Activated CD8-positive, alpha-beta T cell treated with anti-CD3 and anti-CD28 coated beads for 36 hours (primary cell): ENCODE data around the gene C18orf63. TPM values are rescaled to one million over a fixed set of nuclear protein-coding genes. Genes with fewer than 3 reads are reported as not detected.

Experiments used
- ATAC-seq: fragments of 200-7000 bp; cut with Tn5 transposase; one replicate; pipeline ENCODE4 v1.10.0; 2021; ENCODE audit warnings: mild to moderate bottlenecking, moderate library complexity
- CTCF ChIA-PET: fragments of 350-600 bp; sonication (Branson Sonifier 250); formaldehyde crosslinking; loops from one replicate; lab custom pipeline; 2021; ENCODE audit warnings: antibody characterized with exemption; lab: Charles Lee
- POLR2A ChIA-PET: fragments of 350-600 bp; sonication (Branson Sonifier 250); formaldehyde crosslinking; loops from one replicate; lab custom pipeline; 2021; ENCODE audit warnings: antibody characterized with exemption; lab: Charles Lee
- DNase-seq: peaks from one replicate; pipeline ENCODE4 v3.0.0-alpha.2; 2020
- H3K27ac Mint-ChIP-seq: one replicate; pipeline ENCODE4 v1.8.0; 2021; ENCODE audit warnings: mild to moderate bottlenecking, mixed read lengths
- H3K27me3 Mint-ChIP-seq: one replicate; pipeline ENCODE4 v1.8.0; 2021; ENCODE audit warnings: mixed read lengths
- H3K36me3 Mint-ChIP-seq: one replicate; pipeline ENCODE4 v1.8.0; 2021; ENCODE audit warnings: low read depth, mixed read lengths
- H3K4me1 Mint-ChIP-seq: one replicate; pipeline ENCODE4 v1.8.0; 2021; ENCODE audit warnings: low read depth, mixed read lengths
- H3K4me3 Mint-ChIP-seq: one replicate; pipeline ENCODE4 v1.8.0; 2021; ENCODE audit warnings: mild to moderate bottlenecking, moderate library complexity, mixed read lengths
- H3K9me3 Mint-ChIP-seq: one replicate; pipeline ENCODE4 v1.8.0; 2021; ENCODE audit warnings: mixed read lengths
- CTCF ChIP-seq: fragments of 200-600 bp; IDR thresholded peaks from one replicate; pipeline ENCODE4 v1.8.0; 2022; ENCODE audit warnings: antibody characterized with exemption, mild to moderate bottlenecking
- intact Hi-C: fragments of 100-400 bp; cut with micrococcal nuclease; formaldehyde crosslinking; loops from one replicate; pipeline ENCODE4 v1.10.0; 2022
- total RNA-seq, 2 experiments: library from RNA; stranded (reverse); gene quantifications; one replicate each; pipeline ENCODE4 v1.2.3, GENCODE V29; 2021

C18orf63 gene
- total RNA-seq, 2 experiments from 2014 or later = not detected

GRCh38 chr18:74278058-74278457 lies 37.6 kb upstream of the C18orf63 start:
- no peak for DNase-seq
- H3K9me3 Mint-ChIP-seq = no peaks in the 10 kb centered on the region
- ChIA-PET CTCF (no interaction called here), POLR2A (interaction anchor here (0.6 kb wide), 1 partner anchor 831 kb away, joined by 3 read pairs; no protein-coding TSS in a partner anchor)
- H3K27ac Mint-ChIP-seq = no peak overlapping the region
- H3K27me3 Mint-ChIP-seq = no peaks in the 10 kb centered on the region
- no peak for ATAC-seq
- peaks cover 15% of the 10 kb centered on the region for H3K36me3 Mint-ChIP-seq
- H3K4me1 Mint-ChIP-seq = peaks cover 18% of the 10 kb centered on the region
- H3K4me3 Mint-ChIP-seq = no peak overlapping the region
- no peak for TF ChIP-seq CTCF
- intact Hi-C loops = no loop called here

DNA sequence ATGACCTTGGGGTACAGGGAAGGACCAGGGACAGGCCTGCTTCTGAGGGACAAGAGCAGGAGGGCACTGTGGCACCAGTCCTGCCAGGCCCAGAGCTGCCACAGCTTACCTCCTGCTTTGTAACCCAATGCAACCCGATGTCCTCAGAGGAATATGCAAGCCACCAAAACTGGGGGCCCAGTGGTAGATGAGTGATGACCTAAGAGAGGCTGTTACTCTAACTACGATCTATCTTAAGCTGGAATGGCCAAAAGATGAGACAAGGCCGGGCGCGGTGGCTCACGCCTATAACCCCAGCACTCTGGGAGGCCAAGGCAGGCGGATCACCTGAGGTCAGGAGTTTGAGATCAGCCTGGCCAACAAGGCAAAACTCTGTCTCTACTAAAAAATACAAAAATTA lies 36.7 kb upstream of the C18orf63 start:
- CTCF ChIA-PET = no interaction called here
- POLR2A ChIA-PET = no interaction called here

GRCh38 chr18:74281011-74281979 lies 34.3 kb upstream of the C18orf63 start:
- H3K27ac Mint-ChIP-seq = peak overlapping the region; percentile 16
- no peaks in the 10 kb centered on the region for H3K27me3 Mint-ChIP-seq
- no peak for ATAC-seq
- DNase-seq = no peak
- TF ChIP-seq CTCF = no peak
- peaks cover 23% of the 10 kb centered on the region for H3K4me1 Mint-ChIP-seq
- H3K36me3 Mint-ChIP-seq = peaks cover 19% of the 10 kb centered on the region
- intact Hi-C loops = no loop called here
- POLR2A ChIA-PET = no interaction called here
- H3K9me3 Mint-ChIP-seq = no peaks in the 10 kb centered on the region
- CTCF ChIA-PET = no interaction called here
- no peak overlapping the region for H3K4me3 Mint-ChIP-seq

More for the DNA sequence above, 36.7 kb upstream of the C18orf63 start:
- DNase-seq (no peak), ATAC-seq (no peak)
- Mint-ChIP-seq H3K36me3 (peaks cover 18% of the 10 kb centered on the region), H3K27me3 (no peaks in the 10 kb centered on the region), H3K4me3 (no peak overlapping the region), H3K9me3 (no peaks in the 10 kb centered on the region), H3K4me1 (peaks cover 23% of the 10 kb centered on the region), H3K27ac (no peak overlapping the region)
- intact Hi-C loops = no loop called here
- TF ChIP-seq CTCF = no peak

GRCh38 chr18:74281980-74282754 lies 33.5 kb upstream of the C18orf63 start:
- no peak for ATAC-seq
- intact Hi-C loops = no loop called here
- CTCF ChIA-PET = no interaction called here
- no peak for TF ChIP-seq CTCF
- H3K4me1 Mint-ChIP-seq = peaks cover 23% of the 10 kb centered on the region
- no peaks in the 10 kb centered on the region for H3K27me3 Mint-ChIP-seq
- POLR2A ChIA-PET = no interaction called here
- DNase-seq = no peak
- H3K4me3 Mint-ChIP-seq = no peak overlapping the region
- H3K9me3 Mint-ChIP-seq = no peaks in the 10 kb centered on the region
- H3K27ac Mint-ChIP-seq = peak overlapping the region; percentile 71
- peaks cover 19% of the 10 kb centered on the region for H3K36me3 Mint-ChIP-seq
